ENCODE measurements around the gene ST6GAL1.

ST6GAL1 gene

DNA sequence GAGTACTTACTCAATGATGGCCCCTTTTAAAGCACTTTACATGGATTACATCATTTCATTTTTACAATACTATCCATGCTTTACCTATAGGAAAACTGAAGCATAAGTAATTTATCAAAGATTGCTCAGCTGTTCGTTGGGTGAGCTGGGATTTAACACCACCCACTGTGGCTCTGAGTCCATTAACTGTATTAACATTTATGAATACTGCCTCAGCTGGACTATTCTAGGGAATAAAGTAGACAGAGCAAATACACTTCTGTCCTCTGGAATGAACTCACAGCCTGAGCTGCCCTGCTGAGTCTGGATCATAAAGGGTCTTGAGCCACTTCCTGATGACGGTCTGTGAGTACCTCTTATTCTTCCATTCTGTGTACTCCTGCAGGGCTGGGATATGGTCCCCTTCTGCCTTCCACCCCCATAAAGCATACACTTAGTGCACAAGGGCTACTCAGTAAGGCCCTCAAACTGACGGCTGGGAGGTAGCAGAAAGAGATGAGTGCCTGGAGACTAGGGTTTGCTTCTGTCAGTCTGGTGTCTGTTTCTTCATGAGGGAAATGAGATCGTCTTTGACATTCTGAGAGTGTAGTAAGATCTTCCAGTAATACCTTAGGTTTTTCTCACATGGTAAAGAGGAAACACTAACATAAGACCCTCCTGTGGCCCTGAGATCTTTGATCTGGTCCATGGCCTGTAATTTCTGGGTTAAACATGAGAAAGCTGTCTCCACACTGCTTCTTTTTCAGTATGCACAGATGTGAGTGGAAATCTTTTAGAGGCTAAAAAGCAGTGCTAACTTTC lies 12.6 kb upstream of the ST6GAL1 start:
- no peak for DNase-seq

- no peak for DNase-seq
Measured at GRCh38 chr3:186920301-186920700, 10.0 kb upstream of the ST6GAL1 start.

DNA sequence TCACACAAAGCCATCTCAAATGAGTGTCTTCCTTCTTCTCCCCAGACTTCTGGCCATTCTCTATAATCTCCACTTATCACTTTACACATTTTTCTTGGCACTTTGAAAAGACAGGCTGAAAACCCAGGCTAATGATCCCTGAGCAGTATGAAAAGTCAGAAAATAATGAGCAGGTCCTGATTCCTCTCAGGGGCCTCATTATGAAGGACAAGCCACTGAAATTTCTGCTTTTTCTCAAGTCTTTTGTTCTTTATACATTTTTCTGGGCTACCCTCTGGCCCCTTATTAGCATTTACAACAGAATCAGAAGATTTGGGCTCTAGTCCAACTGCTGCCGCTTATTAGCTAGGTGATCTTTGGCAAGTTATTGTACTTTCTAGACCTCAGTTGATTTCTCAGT lies 9.5 kb upstream of the ST6GAL1 start:
- DNase-seq: no peak

GRCh38 chr3:186921578-186921977 lies 8.7 kb upstream of the ST6GAL1 start:
- DNase-seq: no peak

DNA sequence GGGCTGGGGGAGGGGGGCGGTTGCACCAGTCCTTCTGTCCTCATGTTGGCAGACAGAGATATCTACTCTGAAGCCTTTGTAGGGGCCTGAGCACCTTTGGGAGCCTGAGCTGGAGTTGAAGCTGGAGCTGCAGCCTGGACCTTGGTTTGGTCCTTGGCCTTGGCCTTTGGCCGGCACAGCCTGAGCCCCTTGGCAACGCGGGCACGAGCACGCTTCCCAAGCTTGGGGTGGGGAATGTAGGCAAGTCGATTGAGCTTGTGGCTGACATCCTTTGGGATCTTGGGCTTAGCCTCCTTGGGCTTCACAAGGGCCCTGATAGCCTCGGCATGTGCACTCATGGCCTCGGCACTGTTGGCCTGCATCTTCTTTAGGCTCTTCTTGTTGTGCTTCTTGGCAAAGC lies 8.1 kb upstream of the ST6GAL1 start:
- no peak for DNase-seq

DNA sequence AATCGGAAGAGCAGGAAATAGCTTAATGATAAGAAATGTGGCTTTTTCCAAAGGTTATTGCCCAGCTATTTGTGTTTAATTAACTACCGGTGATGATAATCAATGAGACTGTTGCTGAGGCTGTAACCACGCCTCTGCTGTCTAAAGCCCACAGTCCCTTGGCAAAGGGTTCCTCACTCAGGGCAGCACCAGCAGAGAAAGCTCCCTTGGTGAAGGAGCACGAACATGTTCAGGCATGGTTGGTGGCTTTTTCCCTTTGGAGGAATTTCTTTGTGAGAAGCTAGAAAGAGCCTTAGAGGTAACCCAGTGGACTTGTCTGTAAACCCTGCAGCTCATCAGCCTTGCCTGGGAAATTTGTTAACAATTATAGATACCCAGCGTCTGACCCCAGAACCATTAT lies 7.5 kb upstream of the ST6GAL1 start:
- no peak for DNase-seq

GRCh38 chr3:186923241-186923640 lies 7.1 kb upstream of the ST6GAL1 start:
- no peak for DNase-seq

GRCh38 chr3:186925826-186926225 lies 4.5 kb upstream of the ST6GAL1 start:
- DNase-seq: no peak

DNA sequence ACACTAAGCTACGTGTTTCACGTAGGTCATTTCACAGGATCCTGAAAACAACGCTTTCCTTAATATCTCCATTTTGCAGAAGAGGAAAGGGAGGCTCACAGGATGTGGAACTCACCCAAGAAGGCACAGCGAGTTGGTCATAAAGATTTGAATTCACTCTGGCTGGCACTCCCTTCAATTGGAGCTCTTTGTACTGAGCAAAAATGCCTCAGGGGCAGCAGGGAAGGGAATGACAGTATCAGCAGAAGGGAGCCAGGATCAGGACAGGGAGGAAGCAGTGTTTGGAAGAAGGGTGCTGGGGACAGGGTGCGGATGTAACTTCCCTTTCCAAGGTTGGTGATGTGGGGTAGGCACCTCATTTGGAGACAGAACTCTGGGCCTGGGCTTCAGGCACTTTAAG lies 1.1 kb upstream of the ST6GAL1 start:
- no peak for DNase-seq

GRCh38 chr3:186929685-186930084 lies 641 bp upstream of the ST6GAL1 start:
- DNase-seq: no peak

- DNase-seq: peak; percentile 50
Measured at GRCh38 chr3:186930641-186931531, 560 bp downstream of the ST6GAL1 start.

DNA sequence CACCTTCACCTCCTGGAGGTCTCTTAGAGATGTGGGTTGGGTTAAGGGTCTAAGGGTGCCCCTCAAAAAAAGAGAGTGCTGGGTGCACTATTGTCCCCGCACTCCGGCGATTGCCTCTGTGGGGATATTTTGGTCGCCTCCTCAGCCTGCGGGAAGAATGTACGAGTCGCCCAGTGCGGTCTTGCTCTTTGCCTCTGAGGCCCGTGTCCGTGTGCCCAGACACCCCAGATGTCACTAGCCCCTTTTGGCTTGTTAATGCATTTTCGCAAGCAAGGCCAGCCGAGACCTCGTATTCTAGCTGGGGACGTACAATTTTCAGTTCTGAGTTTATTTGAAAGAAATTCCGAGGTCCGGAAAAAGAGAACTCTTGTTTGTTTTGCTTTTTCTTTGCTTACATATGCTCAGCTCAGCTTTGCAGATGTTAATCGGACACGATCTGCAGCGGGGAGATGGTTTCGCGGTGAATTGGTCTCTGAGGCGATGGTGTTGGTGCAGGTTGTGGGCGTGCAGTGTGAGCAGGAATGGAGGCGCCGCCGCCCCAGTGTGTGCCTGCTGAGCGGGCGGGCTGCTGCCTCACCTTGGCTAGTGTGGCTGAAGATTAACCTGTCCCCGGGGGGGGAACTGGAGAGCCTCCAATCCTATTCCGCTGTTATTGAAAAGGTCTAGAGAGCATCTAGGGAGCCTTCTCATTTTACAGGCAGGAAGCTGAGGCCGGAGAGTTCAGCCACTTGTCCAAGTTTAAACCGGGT lies 1.4 kb downstream of the ST6GAL1 start:
- peak; percentile 63 for DNase-seq

GRCh38 chr3:186932281-186933181 lies 2.2 kb downstream of the ST6GAL1 start:
- DNase-seq: no peak

- DNase-seq: no peak
Measured at GRCh38 chr3:186933816-186934215, 3.5 kb downstream of the ST6GAL1 start.

- DNase-seq: no peak
Measured at GRCh38 chr3:186935133-186935532, 4.8 kb downstream of the ST6GAL1 start.

DNA sequence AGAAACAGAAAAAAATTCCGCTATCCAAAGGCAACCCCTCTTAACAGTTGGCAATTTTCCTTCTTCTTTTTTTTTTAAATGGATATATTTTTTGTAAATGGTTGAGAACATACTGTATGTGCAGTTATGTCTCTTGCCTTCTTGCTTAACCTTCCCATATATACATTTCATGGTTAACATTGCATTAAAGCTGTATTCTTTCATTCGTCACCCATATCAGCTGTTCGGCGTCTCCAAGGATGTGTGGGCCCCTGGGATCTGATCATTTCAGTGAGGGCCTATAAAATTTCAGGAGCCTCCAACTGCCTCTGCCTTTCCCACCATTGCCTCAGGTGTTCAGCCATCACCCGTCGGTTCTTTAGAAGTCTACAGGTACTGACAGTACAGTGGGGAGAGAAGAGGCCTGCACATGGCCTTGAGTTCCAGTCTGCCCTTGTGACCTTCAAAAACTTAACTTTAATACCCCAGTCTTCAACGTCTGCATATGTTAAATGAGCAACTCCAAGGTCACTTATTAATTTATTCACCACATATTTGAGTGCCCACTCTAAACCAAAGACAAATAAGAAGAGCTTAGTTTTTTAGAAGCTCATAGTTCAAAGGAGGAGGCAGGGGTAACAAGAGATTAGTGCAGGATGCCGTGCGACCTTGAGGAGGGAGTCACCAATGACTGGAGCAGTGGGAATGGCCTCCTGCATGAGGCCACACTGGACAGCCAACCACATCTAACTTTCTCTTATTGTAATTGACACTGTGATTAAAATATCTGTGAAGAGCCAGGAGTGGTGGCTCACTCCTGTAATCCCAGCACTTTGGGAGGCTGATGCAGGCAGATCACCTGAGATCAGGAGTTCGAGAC lies 6.9 kb downstream of the ST6GAL1 start:
- no peak for DNase-seq

GRCh38 chr3:186938716-186939115 lies 8.4 kb downstream of the ST6GAL1 start:
- no peak for DNase-seq

GRCh38 chr3:186939536-186939935 lies 9.2 kb downstream of the ST6GAL1 start:
- no peak for DNase-seq

- no peak for DNase-seq
Measured at GRCh38 chr3:186940967-186941366, 10.6 kb downstream of the ST6GAL1 start.

DNA sequence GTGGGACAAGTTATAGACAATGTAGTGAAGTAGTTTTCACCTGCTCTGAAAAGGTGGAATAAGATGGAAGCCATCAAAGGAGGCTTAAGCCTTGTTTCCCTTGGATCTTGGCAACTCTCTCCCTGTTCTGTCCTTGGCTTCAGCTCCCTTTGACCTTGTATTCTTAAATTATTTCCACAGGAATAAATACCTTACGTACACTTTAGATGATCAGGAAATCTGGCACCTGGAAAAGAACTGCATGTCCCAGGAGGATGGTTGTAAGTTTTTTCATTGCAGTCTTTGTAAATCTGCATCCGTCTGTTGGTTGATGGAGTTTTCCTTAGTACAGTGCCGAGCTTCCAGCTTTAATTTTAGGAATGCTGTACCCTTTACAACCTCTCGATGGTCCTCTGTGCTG lies 11.8 kb downstream of the ST6GAL1 start:
- no peak for DNase-seq

- no peak for DNase-seq
Measured at GRCh38 chr3:186945255-186945823, 15.0 kb downstream of the ST6GAL1 start.
